AG09309 (cell line): ENCODE results near the gene DHRS11.

Source experiments
- DNase-seq: peaks from one replicate; pipeline ENCODE4 v3.0.0-alpha.2; 2010; ENCODE audit warnings: low read depth
- H3K4me3 ChIP-seq: 2 replicates; pipeline ENCODE4 v1.5.1; 2011; ENCODE audit warnings: mild to moderate bottlenecking, low read depth, low read length, moderate library complexity; ENCODE audit not compliant: control insufficient read depth
- CTCF ChIP-seq: IDR thresholded peaks from 2 replicates; pipeline ENCODE4 v1.5.1; 2011; ENCODE audit warnings: mild to moderate bottlenecking, low read depth, low read length, inconsistent platforms; ENCODE audit not compliant: insufficient read depth, control insufficient read depth; ENCODE audit errors: missing control alignments

The DHRS11 gene

GRCh38 chr17:36608280-36608679 is 16.6 kb downstream of the DHRS11 start:
- DNase-seq: no peak
- TF ChIP-seq CTCF: no peak
- no peak overlapping the region for H3K4me3 ChIP-seq

DNA sequence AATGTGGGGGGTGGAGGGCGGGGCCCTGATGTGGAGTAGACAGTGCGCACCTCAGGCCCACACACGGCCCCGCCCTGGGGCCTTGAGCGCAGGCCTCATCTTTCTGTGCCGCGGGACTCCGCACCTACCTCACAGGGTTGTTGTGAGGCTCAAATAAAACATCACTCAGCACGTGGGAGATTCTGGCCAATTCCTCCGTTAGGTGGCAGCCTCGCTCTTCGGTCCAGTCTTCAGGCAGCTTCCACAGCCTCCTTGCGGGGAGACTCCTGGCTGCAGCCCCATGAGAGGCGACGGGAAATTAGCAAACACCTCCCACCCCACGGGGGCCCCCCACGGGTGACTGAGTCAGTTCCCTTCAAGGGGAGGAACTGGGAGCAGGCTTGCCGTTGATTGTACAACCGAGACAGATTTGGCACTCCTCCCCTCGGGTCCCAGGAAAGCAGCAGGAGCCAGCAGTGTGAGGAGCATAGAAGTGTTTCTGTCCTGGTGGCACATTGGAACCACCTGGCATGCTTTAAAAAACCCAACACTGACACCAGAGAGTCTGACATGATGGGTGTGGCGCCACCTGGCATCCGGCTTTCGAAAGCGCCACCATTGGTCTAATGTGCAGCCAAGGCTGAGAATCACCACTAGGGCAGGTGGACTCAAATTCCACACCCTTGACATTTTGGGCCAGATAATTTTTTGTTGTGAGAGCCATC is 17.3 kb downstream of the DHRS11 start:
- no peak overlapping the region for H3K4me3 ChIP-seq
- peak; percentile 45 for TF ChIP-seq CTCF
- DNase-seq: no peak

- no peak for DNase-seq
- TF ChIP-seq CTCF: no peak
Observed at GRCh38 chr17:36609498-36609862, 17.8 kb downstream of the DHRS11 start.

DNA sequence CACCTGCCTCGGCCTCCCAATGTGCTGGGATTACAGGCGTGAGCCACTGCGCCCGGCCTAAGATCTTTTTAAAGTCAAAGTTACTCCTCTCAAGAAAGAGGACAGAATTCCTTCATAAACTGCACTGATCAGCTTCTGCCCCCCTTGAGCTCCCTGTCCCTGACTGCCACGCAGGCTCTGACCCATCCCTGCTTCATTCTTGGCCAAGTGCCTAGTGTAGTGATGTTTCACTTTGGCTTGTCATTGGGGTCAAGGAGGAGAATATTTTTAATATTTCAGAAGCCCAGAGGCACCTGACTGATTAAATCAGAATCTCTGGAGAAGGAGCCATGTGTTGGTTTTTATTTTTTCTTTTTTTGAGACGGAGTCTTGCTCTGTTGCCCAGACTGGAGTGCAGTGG is 18.8 kb downstream of the DHRS11 start:
- TF ChIP-seq CTCF: no peak
- no peak for DNase-seq
- H3K4me3 ChIP-seq: no peak overlapping the region

More at GRCh38 chr17:36609498-36609862, 17.8 kb downstream of the DHRS11 start:
- no peak overlapping the region for H3K4me3 ChIP-seq

DNA sequence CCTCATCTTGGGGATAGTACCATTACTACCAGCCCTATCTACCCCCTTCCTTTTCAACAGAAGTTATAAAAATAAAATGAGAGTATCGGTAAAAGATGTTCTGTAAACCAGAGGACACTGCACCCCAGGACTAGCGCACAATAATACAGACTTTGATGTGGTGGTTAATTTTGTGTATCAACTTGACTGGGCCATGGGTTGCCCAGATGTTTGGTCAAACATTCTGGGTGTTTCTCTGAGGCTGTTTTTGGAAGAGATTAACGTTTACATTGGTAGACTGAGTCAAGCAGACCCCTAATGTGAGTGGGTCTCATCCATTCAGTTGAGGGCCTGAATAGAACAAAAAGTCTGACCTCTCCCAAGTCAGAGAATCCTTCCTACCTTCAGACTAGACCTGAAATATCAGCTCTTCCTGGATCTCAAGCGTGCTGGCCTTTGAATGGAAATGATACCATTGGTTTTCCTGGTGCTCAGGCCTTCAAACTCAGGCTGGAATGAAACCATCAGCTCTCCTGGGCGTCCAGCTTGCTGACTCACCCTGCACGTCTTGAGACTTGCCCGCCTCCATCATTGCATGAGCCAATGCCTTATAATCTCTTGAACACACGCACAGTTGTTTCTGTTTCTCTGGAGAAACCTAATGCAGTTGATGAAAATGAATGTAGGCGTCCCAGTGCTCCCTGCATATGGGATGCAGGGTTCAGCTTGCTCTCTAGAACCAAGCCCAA is 19.8 kb downstream of the DHRS11 start:
- TF ChIP-seq CTCF: no peak
- no peak overlapping the region for H3K4me3 ChIP-seq
- peak; percentile 62 for DNase-seq

- no peak for TF ChIP-seq CTCF
- no peak overlapping the region for H3K4me3 ChIP-seq
- DNase-seq: no peak
Observed at GRCh38 chr17:36612323-36612722, 20.6 kb downstream of the DHRS11 start.
